Neuronal stem cell (in vitro differentiated cells): ENCODE data around the gene MAP1B.

Experiments
- DNase-seq: peaks from one replicate; pipeline ENCODE4 v3.0.0-alpha.2; 2013; ENCODE audit warnings: low spot score
- H2AFZ ChIP-seq: one replicate; pipeline ENCODE4 v1.6.1; 2013; ENCODE audit warnings: mild to moderate bottlenecking, low read length, inconsistent platforms
- H2AK5ac ChIP-seq: 2 replicates; pipeline ENCODE4 v1.6.1; 2013; ENCODE audit warnings: low read depth, mild to moderate bottlenecking, inconsistent platforms, low read length, moderate library complexity, mixed read lengths
- H2BK120ac ChIP-seq: 2 replicates; pipeline ENCODE4 v1.6.1; 2013; ENCODE audit warnings: low read depth, mild to moderate bottlenecking, inconsistent platforms, low read length, moderate library complexity, mixed read lengths
- H2BK12ac ChIP-seq: one replicate; pipeline ENCODE4 v1.6.1; 2013; ENCODE audit warnings: low read length, inconsistent platforms
- H2BK15ac ChIP-seq: 2 replicates; pipeline ENCODE4 v1.6.1; 2013; ENCODE audit warnings: mild to moderate bottlenecking, low read length, inconsistent platforms, mixed read lengths
- H2BK5ac ChIP-seq: one replicate; pipeline ENCODE4 v1.6.1; 2013; ENCODE audit warnings: inconsistent platforms, mild to moderate bottlenecking, low read length, moderate library complexity
- H3K14ac ChIP-seq: one replicate; pipeline ENCODE4 v1.6.1; 2013; ENCODE audit warnings: low read length, inconsistent platforms
- H3K18ac ChIP-seq: 2 replicates; pipeline ENCODE4 v1.6.1; 2013; ENCODE audit warnings: low read length, inconsistent platforms
- H3K23ac ChIP-seq: 2 replicates; pipeline ENCODE4 v1.6.1; 2013; ENCODE audit warnings: low read depth, mild to moderate bottlenecking, mixed read lengths, low read length, inconsistent platforms; ENCODE audit not compliant: poor library complexity
- H3K27ac ChIP-seq: replicated peaks from 3 replicates; pipeline ENCODE4 v1.5.1; 2013; ENCODE audit warnings: low read length, inconsistent platforms
- H3K27me3 ChIP-seq, 3 experiments: 2 replicates each; pipeline ENCODE4 v1.6.1; 2013; ENCODE audit warnings: low read length in 3 of 3, mild to moderate bottlenecking in 2 of 3, inconsistent platforms in 1 of 3, low read depth in 1 of 3, mixed read lengths in 1 of 3, moderate library complexity in 1 of 3; ENCODE audit not compliant: control insufficient read depth in 3 of 3, insufficient read depth in 3 of 3
- H3K36me3 ChIP-seq, 2 donors: replicated peaks in 1 of 2; 2 replicates each; pipeline ENCODE4 v1.6.1; 2013; ENCODE audit warnings: low read length in 2 of 2; ENCODE audit not compliant: control insufficient read depth in 2 of 2, insufficient read depth in 2 of 2
- H3K4ac ChIP-seq: 2 replicates; pipeline ENCODE4 v1.6.1; 2013; ENCODE audit warnings: inconsistent platforms, mild to moderate bottlenecking, low read length, moderate library complexity
- H3K4me1 ChIP-seq, 2 donors: 1 replicate in 1 of 2; 2 replicates in 1 of 2; pipeline ENCODE4 v1.6.1; 2013; ENCODE audit warnings: low read length in 2 of 2, low read depth in 1 of 2; ENCODE audit not compliant: control insufficient read depth in 2 of 2, insufficient read depth in 1 of 2
- H3K4me2 ChIP-seq: one replicate; pipeline ENCODE4 v1.6.1; 2013; ENCODE audit warnings: mild to moderate bottlenecking, low read length, inconsistent platforms; ENCODE audit not compliant: insufficient read depth, poor library complexity, severe bottlenecking
- H3K4me3 ChIP-seq, 2 donors: 2 replicates each; pipeline ENCODE4 v1.5.1; 2013; ENCODE audit warnings: low read length in 2 of 2, mild to moderate bottlenecking in 2 of 2, inconsistent platforms in 1 of 2, moderate library complexity in 1 of 2
- H3K79me1 ChIP-seq: one replicate; pipeline ENCODE4 v1.6.1; 2013; ENCODE audit warnings: low read depth, mild to moderate bottlenecking, inconsistent platforms, low read length, moderate library complexity
- H3K9ac ChIP-seq: one replicate; pipeline ENCODE4 v1.6.1; 2013; ENCODE audit warnings: mild to moderate bottlenecking, low read depth, low read length, inconsistent platforms; ENCODE audit not compliant: poor library complexity
- H3K9me3 ChIP-seq, 2 donors: replicated peaks in 1 of 2; 2 replicates each; pipeline versions ENCODE3 to v1.6.1; 2013; ENCODE audit warnings: low read length in 2 of 2, mild to moderate bottlenecking in 2 of 2, inconsistent platforms in 1 of 2, low read depth in 1 of 2, mixed read lengths in 1 of 2, moderate library complexity in 1 of 2; ENCODE audit not compliant: control insufficient read depth in 2 of 2, insufficient read depth in 1 of 2
- H4K8ac ChIP-seq: one replicate; pipeline ENCODE4 v1.6.1; 2013; ENCODE audit warnings: low read depth, mild to moderate bottlenecking, inconsistent platforms, low read length, moderate library complexity
- H4K91ac ChIP-seq: one replicate; pipeline ENCODE4 v1.6.1; 2013; ENCODE audit warnings: low read length, low read depth, mild to moderate bottlenecking, inconsistent platforms; ENCODE audit not compliant: poor library complexity
- WGBS, 2 donors: extraction: QIAGEN DNeasy Blood & Tissue Kit; methylation state at CpG; one replicate each; pipeline ENCODE4 v1.1.7; 2013; ENCODE audit warnings: missing lambda C conversion rate in 2 of 2, mixed read lengths in 1 of 2; ENCODE audit not compliant: insufficient read length in 2 of 2, insufficient replicate concordance in 1 of 2; ENCODE audit errors: extremely low coverage in 2 of 2; 5-methylcytosine and 5-hydroxymethylcytosine counted together

Gene MAP1B

GRCh38 chr5:72222521-72222920 lies 115.2 kb downstream of the MAP1B start:
- no peak overlapping the region for H3K4ac ChIP-seq
- no peak overlapping the region for H4K8ac ChIP-seq
- no peak overlapping the region for H3K18ac ChIP-seq
- no peaks in the 10 kb centered on the region for H3K27me3 ChIP-seq
- H3K9me3 ChIP-seq: no peaks in the 10 kb centered on the region
- peaks cover 3 to 7% of the 10 kb centered on the region in 2 donors for H3K4me1 ChIP-seq
- H3K27ac ChIP-seq: no peak overlapping the region
- no peak overlapping the region for H2BK5ac ChIP-seq
- no peak overlapping the region for H3K4me2 ChIP-seq
- no peak overlapping the region for H3K4me3 ChIP-seq
- H3K36me3 ChIP-seq: peaks cover 25 to 96% of the 10 kb centered on the region in 2 donors
- H3K14ac ChIP-seq: no peak overlapping the region
- no peak overlapping the region for H2BK120ac ChIP-seq
- no peaks in the 10 kb centered on the region for H3K79me1 ChIP-seq
- no CpG with 5 or more reads among the region's 1 CpG for WGBS, 2 donors
- no peak overlapping the region for H2BK12ac ChIP-seq
- no peak for DNase-seq
- H3K23ac ChIP-seq: no peak overlapping the region
- H3K9ac ChIP-seq: no peak overlapping the region
- H4K91ac ChIP-seq: no peak overlapping the region
- H2BK15ac ChIP-seq: no peak overlapping the region
- no peak overlapping the region for H2AK5ac ChIP-seq
- no peak overlapping the region for H2AFZ ChIP-seq

GRCh38 chr5:72223371-72223770 lies 116.1 kb downstream of the MAP1B start:
- Histone ChIP-seq H2BK15ac (no peak overlapping the region), H2AK5ac (no peak overlapping the region), H4K91ac (no peak overlapping the region), H3K4me3 (no peak overlapping the region), H3K4me1 (peaks cover 3 to 7% of the 10 kb centered on the region in 2 donors), H2BK12ac (no peak overlapping the region), H3K27me3 (no peaks in the 10 kb centered on the region), H3K4ac (no peak overlapping the region), H3K23ac (no peak overlapping the region), H3K4me2 (no peak overlapping the region), H3K36me3 (peaks cover 22 to 94% of the 10 kb centered on the region in 2 donors), H3K14ac (no peak overlapping the region), H3K79me1 (no peaks in the 10 kb centered on the region), H3K18ac (no peak overlapping the region), H2BK5ac (no peak overlapping the region), H2BK120ac (no peak overlapping the region), H4K8ac (no peak overlapping the region), H3K27ac (no peak overlapping the region), H3K9me3 (no peaks in the 10 kb centered on the region), H2AFZ (no peak overlapping the region), H3K9ac (no peak overlapping the region)
- DNase-seq: no peak
- WGBS, 2 donors: no CpG with 5 or more reads among the region's 4 CpGs

GRCh38 chr5:72224946-72225463 lies 117.7 kb downstream of the MAP1B start:
- Histone ChIP-seq H3K9ac (no peak overlapping the region), H3K18ac (no peak overlapping the region), H4K91ac (no peak overlapping the region), H4K8ac (no peak overlapping the region), H3K4me1 (peaks cover 3 to 7% of the 10 kb centered on the region in 2 donors), H3K4me2 (no peak overlapping the region), H3K23ac (no peak overlapping the region), H2BK15ac (no peak overlapping the region), H3K79me1 (no peaks in the 10 kb centered on the region), H3K14ac (no peak overlapping the region), H2BK5ac (no peak overlapping the region), H3K9me3 (no peaks in the 10 kb centered on the region), H3K27ac (no peak overlapping the region), H3K4ac (no peak overlapping the region), H3K27me3 (no peaks in the 10 kb centered on the region), H3K36me3 (peaks cover 13 to 83% of the 10 kb centered on the region in 2 donors), H2AK5ac (no peak overlapping the region), H2BK120ac (no peak overlapping the region), H2AFZ (no peak overlapping the region), H2BK12ac (no peak overlapping the region), H3K4me3 (no peak overlapping the region)
- DNase-seq: no peak
- no CpG with 5 or more reads among the region's 3 CpGs for WGBS, 2 donors

- no peak overlapping the region for H2BK12ac ChIP-seq
- H2BK15ac ChIP-seq: no peak overlapping the region
- H2BK5ac ChIP-seq: no peak overlapping the region
- H3K4me3 ChIP-seq: no peak overlapping the region
- no CpG with 5 or more reads among the region's 3 CpGs for WGBS, 2 donors
- DNase-seq: no peak
- no peaks in the 10 kb centered on the region for H3K27me3 ChIP-seq
- H3K9ac ChIP-seq: no peak overlapping the region
- H3K4me1 ChIP-seq: peaks cover 3 to 7% of the 10 kb centered on the region in 2 donors
- H3K18ac ChIP-seq: no peak overlapping the region
- H3K27ac ChIP-seq: no peak overlapping the region
- no peak overlapping the region for H2AK5ac ChIP-seq
- H3K9me3 ChIP-seq: no peaks in the 10 kb centered on the region
- no peak overlapping the region for H3K14ac ChIP-seq
- H3K4ac ChIP-seq: no peak overlapping the region
- no peak overlapping the region for H4K8ac ChIP-seq
- no peak overlapping the region for H3K23ac ChIP-seq
- no peak overlapping the region for H2AFZ ChIP-seq
- H3K79me1 ChIP-seq: no peaks in the 10 kb centered on the region
- peaks cover 11 to 83% of the 10 kb centered on the region in 2 donors for H3K36me3 ChIP-seq
- H3K4me2 ChIP-seq: no peak overlapping the region
- no peak overlapping the region for H4K91ac ChIP-seq
- H2BK120ac ChIP-seq: no peak overlapping the region
These were observed 118.5 kb downstream of the MAP1B start for GRCh38 chr5:72225741-72226140.
